ENCODE results near the gene SMIM32.

Gene SMIM32

DNA sequence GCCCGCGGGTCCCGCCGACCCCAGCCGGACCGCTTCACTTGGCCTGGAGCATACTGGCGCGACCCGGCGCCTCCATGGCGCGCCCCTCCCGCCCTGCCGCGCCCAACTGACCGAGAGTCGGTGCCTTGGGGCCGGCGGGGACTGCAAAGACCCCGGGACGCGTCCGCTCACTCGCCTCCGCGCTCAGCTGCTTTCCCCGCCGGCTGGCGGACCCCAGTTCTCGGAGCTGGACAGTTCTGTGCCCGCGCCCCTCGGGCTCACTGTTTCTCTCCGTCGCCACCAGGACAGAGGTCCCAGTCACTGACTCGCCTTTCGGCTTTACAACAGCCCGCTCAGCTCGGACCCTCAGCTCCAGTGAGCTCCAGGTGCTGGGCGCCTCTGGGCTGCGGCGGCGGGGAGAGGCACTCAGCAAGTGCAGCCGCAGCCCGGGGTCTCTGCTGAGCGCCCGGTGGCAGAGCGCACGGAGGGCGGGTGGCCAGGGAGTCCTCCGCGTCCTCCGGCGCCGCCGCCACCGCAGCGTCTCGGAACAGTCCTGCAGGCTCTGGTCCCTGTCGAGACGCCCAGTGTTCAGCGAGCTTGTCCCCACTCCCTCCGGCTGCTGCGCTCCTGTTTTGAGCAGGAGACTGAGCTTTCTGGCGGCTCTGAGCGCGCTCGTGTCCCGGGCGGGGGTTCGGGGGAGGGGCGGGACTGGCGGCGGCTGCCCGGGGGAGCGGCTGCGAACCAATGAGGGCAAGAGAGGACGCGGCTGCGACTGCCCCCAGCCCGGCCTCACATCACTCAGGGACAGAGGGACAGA lies at the start of gene SMIM32:
SMIM32 (minus strand) TSS at position 637 of the 796 bp plus-strand sequence. CDS start 638 bp downstream, outside the sequence.
- DNase-seq, result peak; percentile 67

DNA sequence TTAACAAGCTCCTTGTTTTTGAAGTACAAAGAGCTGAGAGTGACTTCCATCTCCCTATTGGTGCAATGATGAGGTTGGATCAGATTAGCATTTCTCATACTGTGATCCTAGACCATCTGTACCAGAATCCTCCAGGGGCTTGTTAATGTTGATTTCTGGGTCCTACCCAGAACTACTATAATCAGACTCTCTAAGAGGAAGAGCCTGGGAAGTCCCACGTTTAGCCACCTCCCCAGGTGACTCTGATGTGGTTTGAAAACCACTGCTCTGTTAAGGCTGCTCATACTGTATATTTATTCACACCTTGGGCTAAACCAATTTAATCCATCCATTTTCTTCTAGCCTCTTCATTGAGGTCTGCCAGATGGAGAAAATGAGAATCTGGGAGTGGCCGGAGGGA lies 49.6 kb upstream of the SMIM32 start:
- no peak for DNase-seq

- no peak for DNase-seq
Observed at GRCh38 chr5:136242136-136242535, 49.2 kb upstream of the SMIM32 start.

- DNase-seq, result no peak
Observed at GRCh38 chr5:136240894-136241293, 47.9 kb upstream of the SMIM32 start.

- no peak for DNase-seq
Observed at GRCh38 chr5:136236479-136237083, 43.6 kb upstream of the SMIM32 start.

GRCh38 chr5:136235321-136235720 lies 42.4 kb upstream of the SMIM32 start:
- DNase-seq, result no peak

DNA sequence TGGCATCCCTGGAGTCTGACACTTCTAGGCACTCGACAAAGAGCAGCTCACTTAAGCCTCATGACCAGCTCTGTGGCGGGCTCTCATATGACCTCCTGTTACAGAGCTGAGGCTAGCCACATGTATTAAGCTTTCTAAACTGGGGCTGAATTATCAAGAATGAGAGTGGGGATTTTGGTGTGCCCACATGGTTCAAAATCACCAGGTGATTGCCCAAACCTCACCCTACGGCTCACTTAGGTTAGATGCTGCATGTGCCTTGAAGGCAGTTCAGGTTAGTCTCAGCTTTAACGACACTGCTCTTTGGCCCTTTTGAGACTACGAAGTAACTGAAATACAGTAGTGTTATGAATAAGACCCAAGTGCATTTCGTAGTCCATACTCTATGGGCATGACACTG lies 39.4 kb upstream of the SMIM32 start:
- DNase-seq, result no peak

DNA sequence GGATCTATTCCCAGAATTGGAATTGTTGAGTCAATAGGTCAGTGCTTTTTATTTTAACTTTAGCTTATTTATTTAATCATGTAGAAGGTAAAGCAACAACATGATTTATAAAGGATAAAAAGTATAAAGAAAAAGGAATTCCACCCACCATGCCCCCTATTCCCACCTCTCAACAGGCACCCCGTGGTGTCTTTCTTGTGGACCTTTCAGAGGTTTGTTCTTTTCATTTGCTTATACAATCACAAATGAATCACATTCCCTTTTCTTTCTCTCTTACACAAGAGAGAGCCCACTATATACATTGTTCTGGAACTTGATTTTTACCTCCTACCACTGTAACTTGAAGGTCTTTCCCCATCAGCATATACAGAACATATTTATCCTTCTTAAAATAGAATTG lies 37.2 kb upstream of the SMIM32 start:
- DNase-seq, result peak; percentile 10

GRCh38 chr5:136228136-136228757 lies 35.3 kb upstream of the SMIM32 start:
- no peak for DNase-seq

GRCh38 chr5:136226401-136226800 lies 33.4 kb upstream of the SMIM32 start:
- DNase-seq, result no peak

DNA sequence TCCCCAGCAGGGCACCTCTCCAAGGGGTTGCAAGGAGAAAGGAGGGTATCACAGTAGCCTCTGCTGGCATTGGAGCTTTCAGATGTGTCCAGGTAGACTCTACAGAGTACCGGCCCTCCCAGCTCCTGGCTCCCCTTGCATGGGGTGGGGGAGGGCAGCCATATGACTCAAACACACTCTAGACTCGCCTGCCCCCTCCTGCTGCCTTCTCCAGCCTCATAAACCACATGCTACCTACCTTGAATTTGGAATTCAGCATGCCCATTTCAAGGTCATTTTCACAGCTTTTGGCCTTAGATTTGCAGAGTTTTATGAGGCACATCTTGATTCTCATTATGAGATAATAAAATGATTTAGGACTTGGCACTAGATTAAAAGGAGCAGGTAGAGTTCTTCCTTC lies 32.8 kb upstream of the SMIM32 start:
- no peak for DNase-seq

DNA sequence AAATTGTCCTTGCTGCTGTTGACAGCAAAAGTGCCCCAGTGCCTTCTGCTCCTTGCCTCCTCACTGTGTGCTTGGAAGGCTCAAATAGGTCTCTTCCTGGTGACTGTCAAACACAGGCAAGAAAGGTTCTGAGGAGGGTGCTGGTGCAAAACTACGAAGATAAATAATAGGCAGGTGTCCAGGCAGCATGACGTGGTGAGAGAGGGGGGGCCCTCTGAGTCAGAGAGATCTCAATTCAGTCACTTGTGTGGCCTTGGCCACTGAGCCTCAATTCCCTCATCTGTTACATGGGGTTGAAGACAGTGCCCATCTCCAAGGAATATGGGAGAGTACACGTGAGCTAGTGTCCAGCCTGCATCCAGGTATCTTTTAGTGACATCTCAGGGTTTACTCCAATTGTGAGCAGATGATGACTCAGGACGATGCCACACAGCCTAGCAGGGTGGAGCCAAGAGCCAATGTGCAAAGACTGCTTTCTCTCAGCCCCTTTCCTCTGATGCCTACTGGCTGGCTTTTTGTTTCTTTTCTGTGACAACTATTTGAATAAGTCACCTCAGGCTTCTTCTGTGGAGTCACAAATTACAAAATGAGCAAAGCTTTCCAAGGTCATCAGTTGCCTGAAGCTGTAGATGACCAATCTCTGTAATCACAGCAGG lies 29.7 kb upstream of the SMIM32 start:
- no peak for DNase-seq

DNA sequence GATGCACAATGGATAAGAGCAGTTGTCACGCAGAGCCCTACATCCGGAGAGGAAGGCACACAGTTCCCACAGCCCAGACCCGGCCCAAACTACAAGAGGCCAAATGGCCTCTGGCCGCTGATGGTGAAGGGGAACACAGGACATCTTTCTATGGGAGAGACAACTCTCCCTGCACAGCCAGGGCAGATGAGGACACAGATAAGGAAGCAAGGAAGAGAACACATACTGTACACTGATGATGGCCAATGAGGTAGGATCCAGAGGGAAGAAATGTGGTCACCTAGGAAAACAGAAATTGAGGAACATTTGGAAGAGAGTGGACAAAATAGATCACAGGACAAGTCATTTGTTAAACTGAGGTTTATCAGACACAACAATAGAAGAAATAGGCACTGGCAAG lies 28.4 kb upstream of the SMIM32 start:
- DNase-seq, result no peak

- no peak for DNase-seq
Observed at GRCh38 chr5:136216230-136216629, 23.3 kb upstream of the SMIM32 start.

DNA sequence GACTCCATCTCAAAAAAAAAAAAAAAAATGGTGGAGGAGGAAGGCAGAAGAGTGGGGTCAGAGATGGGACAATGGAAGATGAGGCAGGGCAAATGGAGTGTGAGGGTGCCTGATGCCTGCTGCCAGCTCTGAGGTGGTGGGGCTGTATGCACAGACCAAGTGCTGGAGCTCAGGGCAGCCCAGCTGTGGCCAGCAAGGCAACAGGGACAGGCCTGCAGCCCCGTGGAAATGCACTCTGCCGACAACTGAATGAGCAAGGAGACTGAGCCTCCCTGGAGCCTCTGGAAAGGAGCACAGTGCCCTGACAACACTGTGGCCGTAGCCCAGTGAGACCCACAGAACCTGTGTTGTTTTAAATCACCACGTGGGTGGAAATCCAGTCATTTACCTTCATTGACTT lies 22.9 kb upstream of the SMIM32 start:
- no peak for DNase-seq

- no peak for DNase-seq
Observed at GRCh38 chr5:136213919-136214493, 21.0 kb upstream of the SMIM32 start.

- DNase-seq, result peak; percentile 64
Observed at GRCh38 chr5:136212252-136212721, 19.3 kb upstream of the SMIM32 start.

- no peak for DNase-seq
Observed at GRCh38 chr5:136211282-136212040, 18.5 kb upstream of the SMIM32 start.

DNA sequence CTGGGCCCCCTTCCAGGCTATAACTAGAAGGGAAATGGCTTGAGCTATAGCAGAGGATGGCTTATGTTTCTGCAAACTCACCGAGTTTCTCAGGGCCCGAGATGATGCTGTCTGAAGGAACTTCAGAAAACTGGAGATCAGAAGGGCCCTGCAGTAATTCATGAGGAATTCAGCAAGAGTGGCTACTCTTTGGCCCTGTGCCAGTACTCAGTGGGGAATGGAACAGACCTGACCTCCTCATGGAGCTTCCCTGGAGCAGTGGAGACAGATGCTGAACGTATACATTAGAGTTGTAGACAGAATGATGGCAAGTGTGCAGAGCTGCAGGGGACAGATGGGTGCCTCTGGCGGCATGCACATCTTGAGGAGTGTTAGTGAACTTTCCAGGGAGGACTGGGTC lies 17.3 kb upstream of the SMIM32 start:
- no peak for DNase-seq

- no peak for DNase-seq
Observed at GRCh38 chr5:136209346-136209910, 16.5 kb upstream of the SMIM32 start.

DNA sequence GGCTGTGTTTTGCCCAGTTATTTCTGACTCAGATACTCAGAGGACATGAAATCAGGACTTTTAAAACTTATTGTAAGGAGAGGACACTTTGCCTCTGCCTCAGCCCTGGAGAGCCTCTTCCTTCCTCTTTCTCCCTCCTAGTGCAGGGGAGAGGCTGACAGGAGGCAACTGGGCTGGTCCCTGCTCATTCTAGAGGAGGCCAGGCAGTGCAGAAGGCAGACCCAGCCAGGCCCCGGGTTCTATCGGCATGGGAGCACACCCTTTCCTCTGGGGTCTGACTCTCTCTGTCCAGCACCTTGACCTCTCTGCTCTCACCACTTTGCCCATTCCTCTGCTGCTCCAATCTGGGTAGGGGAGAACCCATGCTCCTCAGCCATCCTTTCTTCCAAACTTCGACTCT lies 16.0 kb upstream of the SMIM32 start:
- no peak for DNase-seq

DNA sequence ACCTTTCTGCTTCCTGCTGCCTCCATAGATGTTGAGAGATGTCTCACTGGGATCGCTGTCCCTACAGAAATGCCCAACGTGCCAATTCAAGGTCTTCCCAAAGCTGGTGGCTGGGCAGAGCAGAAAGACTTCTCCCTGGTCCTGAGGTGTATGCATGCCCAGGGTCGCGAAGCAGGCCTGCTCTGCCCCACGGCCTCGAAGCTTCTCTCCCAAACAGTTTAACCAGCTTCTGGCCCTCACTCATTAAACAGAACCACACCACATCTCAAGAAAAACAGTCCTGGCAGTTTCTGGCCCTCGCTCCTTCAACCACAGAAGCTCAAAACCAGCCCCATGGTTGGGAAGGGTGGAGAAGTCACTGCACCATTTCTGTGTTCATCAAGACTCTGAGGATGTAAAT lies 14.7 kb upstream of the SMIM32 start:
- no peak for DNase-seq

Data from NCI-H345 (cell line).